Eye (tissue), 1 donor: ENCODE measurements around the gene SAMD15.
A peak's percentile ranks its signal among the peaks of the same experiment; 100 is the strongest.
"Not testable (repeated sequence)": the region's sequence is repeated elsewhere in the genome, so short reads cannot be mapped to it uniquely, and the experiment has no call there.

Experiments used
- DNase-seq: peaks from one replicate; pipeline ENCODE4 v3.0.0-alpha.2; 2015

The SAMD15 gene

DNA sequence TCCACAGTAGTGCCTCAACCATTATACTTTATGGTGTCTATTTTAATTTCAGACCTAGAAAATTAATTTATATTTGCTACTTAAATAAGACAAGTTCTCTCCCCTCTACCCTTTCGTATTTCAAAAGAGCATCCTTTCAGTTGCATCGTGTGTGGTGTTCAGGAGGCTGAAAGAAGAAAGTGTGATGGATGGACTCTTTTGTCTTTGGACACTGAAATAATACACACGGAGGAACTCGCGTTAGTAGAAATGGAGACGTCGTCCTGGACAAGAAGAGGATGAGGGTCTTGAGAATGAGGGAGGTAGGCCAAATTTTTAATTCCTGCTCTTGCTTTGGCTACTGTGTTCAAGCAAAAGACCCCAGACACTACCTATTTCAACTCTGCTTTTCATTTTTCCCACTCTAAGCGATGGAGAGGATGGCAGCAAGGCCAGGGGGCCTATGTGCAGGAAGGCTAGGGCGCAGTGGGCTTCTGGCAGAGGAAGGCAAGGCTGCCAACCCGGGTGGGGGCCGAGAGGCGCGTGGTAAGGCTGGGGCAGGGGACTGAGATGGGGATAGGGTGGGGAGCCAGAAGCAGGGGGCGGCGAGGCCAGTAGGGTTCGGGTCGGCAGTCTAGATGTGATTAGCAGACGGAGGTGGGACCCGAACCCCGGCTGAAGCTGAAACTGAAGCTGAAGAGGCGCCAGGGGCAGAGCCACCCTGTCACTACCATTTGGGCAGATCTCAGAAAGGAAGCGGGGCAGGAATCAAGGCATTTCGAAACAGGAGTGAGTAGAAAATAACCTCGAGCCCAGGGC, 1.0 kb upstream of the SAMD15 start:
- peak; percentile 71 for DNase-seq

DNA sequence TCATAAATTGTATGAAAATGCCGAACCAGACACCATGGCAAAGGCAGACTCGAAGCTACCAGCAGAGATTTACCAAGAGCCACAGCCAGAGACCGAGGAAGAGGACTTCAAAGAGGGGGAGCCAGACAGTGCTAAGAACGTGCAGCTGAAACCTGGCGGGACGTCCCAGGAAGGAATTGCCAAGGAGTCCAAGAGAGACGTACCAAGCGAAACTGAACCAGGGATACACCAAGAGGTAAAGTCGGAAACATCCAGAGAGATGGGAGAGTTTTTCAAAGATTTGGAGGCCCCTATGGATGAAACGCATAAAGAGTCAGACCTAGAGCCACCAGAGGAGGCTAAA, 294 bp downstream of the SAMD15 start:
- DNase-seq: no peak

- DNase-seq: no peak
These were observed 1.5 kb downstream of the SAMD15 start for GRCh38 chr14:77378701-77379100.

GRCh38 chr14:77390188-77390587, 13.0 kb downstream of the SAMD15 start:
- DNase-seq: no peak

DNA sequence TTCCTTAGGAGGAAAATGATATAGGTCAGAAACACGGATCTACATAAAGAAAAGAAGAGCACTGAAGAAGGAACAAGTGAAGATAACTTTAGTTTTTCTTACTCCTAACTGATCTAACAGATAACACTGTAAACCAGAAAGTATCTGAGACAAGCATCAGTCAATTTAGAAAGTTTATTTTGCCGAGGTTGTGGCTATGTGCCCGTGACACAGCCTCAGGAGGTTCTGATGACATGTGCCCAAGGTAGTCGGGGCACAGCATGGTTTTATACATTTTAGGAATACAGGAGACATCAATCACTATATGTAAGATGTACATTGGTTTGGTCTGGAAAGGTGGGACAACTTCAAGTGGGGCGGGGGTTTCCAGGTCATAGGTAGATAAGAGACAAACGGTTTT, 23.0 kb downstream of the SAMD15 start:
- DNase-seq: no peak

- DNase-seq: no peak
These were observed 26.6 kb downstream of the SAMD15 start for GRCh38 chr14:77403768-77404167.

DNA sequence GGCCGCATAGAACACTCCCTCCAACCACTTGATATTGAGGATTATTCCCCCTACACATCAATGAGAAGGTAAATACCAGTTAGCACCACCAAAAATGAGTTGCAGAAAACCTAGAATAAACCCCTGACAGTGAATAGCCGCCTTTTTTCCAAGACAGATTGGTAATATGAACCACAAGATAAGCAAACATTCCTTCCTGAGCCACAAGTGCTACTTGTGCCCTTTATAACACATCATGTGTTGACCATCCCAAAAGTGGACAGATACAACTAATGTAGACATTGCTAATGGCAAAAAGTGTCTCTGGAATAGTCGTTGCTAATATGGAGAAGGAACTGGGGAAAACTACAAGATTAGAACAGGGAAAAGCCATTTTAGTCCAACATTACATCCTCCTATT, 28.9 kb downstream of the SAMD15 start:
- no peak for DNase-seq

GRCh38 chr14:77406718-77407117, 29.5 kb downstream of the SAMD15 start:
- DNase-seq: no peak

DNA sequence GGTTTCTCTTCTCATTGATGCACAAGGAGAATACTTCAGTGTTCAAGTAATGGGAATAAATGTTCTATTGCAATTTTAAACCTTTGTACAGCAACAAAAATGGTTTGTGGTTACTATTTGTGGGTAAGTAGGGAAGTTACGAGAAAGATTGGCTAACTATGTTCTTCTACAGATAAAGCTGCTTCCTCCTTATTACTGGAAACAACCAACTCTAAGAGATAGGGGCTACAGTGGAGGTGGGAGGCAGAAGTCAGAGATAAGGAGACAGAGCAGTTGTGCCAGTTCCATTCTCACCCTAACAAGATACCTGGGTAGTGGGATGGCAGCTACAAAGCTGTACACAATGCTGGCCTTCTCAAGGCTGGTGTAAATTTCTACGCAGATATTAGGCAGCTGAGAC, 30.0 kb downstream of the SAMD15 start:
- DNase-seq: no peak

GRCh38 chr14:77409131-77409533, 32.0 kb downstream of the SAMD15 start:
- DNase-seq: no peak

- not testable (repeated sequence) for DNase-seq
These were observed 38.3 kb downstream of the SAMD15 start for GRCh38 chr14:77415403-77416030.

DNA sequence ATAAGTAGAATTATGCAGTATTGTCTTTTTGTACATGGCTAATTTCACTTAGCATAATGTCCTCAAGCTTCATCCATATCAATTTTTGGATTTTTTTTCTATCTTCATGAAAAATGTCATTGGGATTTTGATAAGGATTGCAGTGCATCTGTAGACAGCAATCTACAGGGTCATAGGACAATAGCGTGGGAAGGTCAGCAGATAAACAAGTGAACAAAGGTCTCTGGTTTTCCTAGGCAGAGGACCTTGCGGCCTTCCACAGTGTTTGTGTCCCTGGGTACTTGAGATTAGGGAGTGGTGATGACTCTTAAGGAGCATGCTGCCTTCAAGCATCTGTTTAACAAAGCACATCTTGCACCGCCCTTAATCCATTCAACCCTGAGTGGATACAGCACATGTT, 38.9 kb downstream of the SAMD15 start:
- DNase-seq: not testable (repeated sequence)

DNA sequence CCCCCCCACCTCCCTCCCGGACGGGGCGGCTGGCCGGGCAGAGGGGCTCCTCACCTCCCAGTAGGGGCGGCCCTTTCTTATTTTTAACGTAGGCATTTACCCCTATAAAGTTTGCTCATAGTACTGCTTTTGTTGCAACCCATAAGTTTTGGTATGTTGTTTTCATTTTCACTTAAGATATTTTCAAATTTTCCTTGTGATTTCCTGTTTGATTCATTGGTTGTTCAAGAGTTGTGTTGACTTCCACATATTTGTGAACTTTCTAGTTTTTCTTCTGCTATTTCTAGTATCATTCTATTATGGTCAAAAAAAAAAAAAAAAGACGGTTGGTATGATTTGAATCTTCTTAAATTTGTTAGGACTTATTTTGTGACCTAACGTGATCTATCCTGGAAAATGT, 39.7 kb downstream of the SAMD15 start:
- no peak for DNase-seq

DNA sequence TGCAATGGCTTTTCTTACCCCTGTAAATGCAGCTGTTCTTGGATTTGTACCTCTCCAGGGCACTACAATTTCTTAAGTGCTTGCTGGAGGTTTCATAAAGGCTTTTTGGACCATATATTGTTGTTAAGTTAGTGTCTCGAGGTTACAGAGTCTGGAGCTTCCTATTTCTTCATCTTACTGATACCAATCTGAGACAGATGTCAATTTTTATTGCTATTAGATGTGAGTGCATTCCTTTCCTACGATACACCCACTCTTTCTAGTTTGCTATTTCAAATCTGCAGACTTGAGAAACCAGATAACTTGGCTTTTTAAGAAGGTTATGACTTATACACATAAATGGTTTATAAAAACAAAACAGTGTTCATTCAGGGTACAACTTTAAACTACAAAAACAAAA, 44.0 kb downstream of the SAMD15 start:
- DNase-seq: no peak

GRCh38 chr14:77423423-77423822, 46.2 kb downstream of the SAMD15 start, which contains the start of gene NOXRED1:
Gene NOXRED1 (minus strand): TSS chr14:77423523. CDS start chr14:77422889, 634 bp downstream.
- no peak for DNase-seq

DNA sequence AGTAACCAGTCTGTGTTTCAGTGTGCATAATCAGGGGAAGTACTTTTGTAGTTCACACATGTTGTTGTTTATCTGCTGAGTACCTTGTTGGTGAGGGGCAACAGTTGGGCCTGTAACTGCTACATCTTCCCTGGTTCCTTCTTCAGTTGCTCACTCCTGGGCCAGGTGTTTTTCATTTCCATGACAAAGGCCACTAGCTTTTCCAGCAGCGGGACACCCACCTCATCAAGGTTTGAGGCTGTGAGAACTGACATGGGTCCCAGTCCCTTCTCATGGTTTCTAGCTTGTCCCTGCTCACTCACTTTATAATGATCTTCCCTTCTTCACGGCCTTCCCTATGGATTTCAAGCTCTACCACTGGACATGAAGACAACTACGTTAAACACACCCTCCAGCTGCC, 47.7 kb downstream of the SAMD15 start:
- DNase-seq: no peak

GRCh38 chr14:77426396-77426795, 49.2 kb downstream of the SAMD15 start:
- no peak for DNase-seq

DNA sequence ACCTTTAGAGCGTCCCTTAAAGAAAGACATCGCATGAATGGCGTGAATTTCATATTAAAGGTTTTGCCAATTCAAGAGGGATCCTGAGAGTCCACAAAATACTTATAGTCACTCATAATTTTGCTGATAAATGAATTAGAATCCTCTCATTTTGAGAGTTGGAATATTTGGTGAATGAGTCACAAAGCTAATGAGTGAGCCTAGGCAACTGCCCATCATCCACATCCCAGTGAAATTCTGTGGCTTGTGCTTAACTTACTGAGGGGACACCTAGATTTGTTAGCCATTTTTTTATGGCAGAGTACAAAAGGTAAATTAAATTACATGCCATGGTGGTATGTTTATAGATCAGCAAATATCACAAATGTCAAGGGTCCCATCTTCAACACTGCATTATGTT, 58.9 kb downstream of the SAMD15 start:
- no peak for DNase-seq

- no peak for DNase-seq
These were observed 61.4 kb downstream of the SAMD15 start for GRCh38 chr14:77438596-77438995.

- no peak for DNase-seq
These were observed 62.7 kb downstream of the SAMD15 start for GRCh38 chr14:77439861-77440260.
